GM21717 (cell line): ENCODE measurements around the gene COL6A3.
"Not testable (repeated sequence)": the region's sequence is repeated elsewhere in the genome, so short reads cannot be mapped to it uniquely, and the experiment has no call there.

ENCODE experiments used
- ATAC-seq: cut with Tn5 transposase; IDR thresholded peaks from one replicate; pipeline ENCODE4 v1.9.1; 2021; ENCODE audit warnings: mild to moderate bottlenecking, moderate library complexity; ENCODE audit not compliant: unreplicated experiment

The COL6A3 gene

DNA sequence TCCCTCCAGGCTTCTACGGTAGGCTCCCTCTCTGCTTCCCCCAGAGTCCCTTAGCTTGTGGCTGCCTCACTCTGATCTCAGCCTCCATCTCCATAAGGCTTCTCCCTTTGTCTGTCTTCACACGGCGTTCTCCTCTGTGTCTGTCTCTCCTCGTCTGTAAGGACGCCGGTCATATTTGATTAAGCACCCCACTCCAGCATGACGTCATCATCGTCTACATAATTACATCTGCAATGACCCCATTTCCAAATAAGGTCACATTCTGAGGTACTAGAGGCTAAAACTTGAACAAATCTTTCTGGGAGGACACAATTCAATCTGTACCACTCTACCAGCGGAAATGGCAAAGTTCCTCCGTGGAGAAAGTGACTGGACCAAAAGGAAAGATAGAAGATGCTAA, 8.3 kb upstream of the COL6A3 start:
- ATAC-seq = no peak

DNA sequence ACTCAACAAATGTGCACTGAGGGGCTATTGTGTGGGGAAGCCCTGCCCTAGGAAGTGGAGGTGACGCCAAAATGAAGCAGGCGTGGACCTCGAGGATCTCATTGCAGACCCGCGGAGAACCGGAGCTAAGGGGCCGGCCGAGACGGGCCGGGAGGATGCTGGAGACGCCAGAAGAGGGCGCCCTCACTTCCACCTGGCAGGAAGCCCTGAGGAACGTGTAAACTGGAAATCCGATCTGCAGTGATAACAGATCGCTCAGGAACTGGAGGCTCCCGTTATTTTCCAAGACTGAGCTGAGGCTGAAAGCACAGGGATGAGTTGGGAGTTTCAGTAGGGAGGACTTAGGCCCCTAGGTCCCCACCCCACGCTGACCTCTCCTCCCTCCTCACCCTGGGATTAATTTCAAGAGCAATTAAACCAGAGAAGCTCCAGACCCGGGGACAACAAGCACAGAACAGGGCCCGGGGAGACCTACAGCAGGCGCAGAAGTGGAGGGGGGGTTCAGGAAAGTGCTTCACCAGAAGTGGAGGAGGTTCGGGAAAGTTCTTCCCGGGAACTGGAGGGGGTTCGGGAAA, 7.7 kb upstream of the COL6A3 start:
- no peak for ATAC-seq

DNA sequence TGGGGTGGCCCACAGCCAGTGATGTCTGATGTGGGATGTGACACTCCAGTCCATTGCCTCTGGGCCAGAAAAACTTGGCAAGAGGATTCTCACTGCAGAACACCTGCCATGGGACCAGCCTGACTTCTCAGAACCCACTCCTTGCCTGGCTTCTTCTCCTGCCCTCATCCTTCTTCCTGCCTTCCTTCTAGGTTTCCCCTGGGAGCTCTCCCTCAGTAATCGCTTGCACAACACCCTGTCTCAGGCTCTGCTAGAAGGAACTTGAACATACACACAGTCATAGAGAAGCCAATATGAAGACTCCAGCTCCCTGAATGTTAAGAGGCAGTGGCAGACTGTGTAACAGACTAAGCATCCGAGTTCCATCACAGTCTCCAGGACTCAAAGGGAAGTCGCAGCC, 4.3 kb upstream of the COL6A3 start:
- ATAC-seq = no peak

DNA sequence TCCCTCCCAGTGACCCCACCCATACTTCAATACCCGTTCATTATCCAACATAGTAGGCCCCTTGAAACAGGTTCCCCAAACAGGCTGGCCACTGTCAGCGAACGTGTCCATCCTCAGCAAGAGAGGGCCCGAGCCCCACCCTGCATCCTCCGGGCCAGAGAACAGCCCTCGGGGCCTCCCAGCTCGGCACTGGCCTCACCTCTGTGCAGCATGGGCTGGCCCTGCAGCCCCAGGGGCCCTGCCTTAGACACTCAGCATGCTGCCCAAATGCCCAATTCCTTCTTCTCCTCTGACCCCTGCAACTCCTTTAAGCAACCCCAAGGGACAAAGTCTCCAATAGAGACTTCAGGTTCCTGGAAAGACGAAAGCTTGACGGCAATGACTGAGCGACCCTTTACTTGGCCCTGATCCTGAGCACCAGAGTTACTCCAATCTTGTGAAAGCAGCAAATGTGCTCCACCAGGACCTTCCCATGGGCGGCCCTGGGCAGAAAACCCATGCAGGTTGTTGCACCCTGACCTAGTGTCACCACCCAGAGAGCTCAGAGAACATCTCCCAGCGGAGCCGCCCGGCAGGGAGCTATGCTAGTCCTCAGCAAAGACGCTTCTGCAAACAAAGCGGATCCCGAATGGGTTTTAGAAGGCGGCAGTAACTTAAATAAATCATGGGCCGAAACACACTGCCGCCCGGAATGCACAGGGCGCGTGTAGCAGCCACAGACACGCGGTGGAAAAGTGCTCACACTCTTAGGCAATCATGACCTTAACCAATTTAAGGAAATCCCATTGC, 782 bp downstream of the COL6A3 start:
- ATAC-seq = no peak

- ATAC-seq = no peak
These were observed 1.3 kb downstream of the COL6A3 start for GRCh38 chr2:237412646-237412987.

GRCh38 chr2:237411683-237412423, 2.1 kb downstream of the COL6A3 start:
- no peak for ATAC-seq

DNA sequence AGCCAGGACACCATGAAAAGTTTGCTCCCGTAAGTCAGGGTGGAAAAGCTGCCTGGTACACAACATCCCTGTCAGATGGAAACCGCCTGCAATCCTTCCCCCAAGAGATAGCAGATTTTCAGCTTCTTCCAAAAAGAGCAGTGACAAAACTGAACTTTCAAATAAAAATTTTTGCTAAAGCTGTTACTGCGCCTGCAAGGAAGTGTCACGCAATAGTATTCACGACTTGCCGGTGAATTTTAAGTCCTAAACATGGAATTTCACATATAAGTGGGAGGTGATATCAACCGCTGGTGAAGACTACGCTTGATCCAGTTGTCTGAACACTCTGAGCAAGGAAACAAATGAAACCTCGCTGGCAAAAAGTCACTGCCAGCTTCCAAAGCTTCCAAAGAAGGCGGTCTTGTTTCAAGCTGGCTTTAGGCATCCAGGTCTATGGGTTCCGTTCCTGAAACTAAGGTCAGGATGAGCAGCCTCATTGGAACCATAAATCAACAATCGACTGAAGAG, 2.8 kb downstream of the COL6A3 start:
- ATAC-seq = no peak

DNA sequence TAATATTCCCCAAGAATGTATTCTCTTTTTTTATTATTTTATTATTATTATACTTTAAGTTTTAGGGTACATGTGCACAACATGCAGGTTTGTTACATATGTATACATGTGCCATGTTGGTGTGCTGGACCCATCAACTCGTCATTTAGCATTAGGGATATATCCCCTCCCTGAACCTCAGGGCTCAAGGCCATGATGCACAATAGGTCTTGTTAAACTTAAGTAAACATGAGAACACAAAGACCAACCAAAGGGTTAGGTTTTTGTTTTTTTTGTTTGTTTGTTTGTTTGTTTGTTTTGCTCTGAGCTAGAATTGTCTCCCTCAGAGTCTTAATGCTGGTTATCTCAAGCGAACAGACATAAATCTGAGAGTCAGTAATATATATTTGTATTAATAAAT, 4.7 kb downstream of the COL6A3 start:
- not testable (repeated sequence) for ATAC-seq

DNA sequence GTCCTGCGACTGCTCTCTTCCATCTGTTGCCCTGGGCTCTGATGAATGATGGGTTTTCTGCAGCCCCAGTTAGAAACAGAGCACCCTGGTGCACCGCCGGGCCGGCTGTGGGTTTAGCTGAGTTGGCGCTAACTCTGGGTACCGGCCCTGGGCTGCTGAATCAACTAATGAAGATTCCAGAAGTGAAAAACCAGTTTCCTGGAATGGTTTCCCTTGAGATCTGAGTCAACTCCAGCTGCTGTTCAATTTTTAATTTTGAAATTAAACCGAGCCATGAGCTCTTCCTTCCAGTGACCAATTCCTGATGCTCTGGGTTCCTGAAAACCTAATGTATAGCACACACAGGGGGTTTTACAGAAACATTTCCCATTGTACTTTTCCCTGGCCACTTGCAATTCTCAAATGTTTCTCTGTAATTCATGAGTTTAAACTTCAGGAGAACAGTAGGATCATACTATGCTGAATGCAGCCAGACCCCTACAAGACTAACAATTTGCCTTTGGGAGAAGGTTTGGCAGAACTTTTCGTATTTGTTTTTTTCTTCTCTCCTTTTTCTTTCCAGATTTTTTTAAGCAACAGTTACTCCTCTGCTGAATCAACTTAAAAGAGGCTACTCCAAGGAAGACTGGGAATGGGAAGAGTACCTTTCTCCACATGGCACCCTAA, 5.5 kb downstream of the COL6A3 start:
- no peak for ATAC-seq

DNA sequence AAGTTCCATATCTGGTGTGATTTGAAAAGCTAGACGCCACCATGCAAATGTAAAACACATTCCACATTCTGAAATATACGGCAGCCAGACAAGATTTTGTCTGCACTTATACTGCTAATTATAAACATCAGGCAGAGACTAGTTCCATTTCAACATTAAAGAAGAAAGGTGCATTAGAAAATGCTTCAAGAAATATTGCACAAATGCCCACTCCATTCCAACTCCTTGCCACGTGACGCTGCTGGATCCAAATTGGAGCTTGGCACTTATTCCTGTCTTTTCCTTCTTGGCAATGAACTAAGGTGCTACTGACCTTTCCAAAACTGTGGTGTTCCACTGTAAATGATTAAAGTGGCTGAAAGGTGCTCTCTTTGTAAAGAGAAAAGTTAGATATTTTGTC, 6.3 kb downstream of the COL6A3 start:
- ATAC-seq = no peak

DNA sequence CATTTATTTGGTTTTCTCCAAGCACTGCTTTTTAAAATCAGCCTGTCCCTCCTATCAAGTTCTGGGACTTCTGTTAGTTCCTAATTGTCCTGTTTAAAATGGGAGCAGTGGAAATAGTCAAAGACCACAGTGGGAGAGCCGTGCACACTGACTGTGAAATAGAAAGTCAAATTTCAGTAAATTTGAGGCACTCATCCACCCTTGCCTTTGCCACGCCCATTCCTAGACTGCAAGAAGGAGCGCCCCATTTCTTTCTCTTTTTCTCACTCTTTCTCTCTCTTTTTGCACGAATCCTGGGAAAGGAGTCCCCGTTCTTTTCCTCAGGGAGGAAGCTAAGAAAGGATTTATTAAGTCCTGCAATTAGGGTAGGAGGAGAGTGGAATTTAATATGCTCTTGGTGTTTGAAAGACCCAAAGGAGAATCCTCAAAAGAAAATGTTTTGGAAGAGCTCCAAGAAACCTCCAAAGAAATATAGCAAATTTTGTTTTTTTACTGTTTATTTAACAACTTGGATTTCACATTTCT, 7.5 kb downstream of the COL6A3 start:
- no peak for ATAC-seq

DNA sequence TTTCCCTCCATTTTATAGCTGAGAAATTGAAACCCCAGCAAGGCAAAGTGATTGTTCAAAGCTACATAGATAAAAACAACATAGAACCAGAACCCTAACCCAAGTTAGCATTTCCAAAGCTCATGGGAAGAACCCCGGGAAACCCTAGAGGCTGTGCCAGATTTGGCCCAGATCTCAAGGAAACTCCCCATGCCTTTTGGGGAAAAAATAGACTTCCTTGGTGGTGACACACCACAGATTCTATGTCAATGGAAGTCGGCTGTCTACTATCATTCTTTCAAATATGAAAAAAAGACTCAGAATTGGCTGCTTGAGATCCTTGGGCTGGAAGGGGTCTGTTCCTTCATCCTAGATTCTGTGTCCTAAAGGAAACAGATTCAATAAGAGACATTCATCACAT, 8.4 kb downstream of the COL6A3 start:
- no peak for ATAC-seq

DNA sequence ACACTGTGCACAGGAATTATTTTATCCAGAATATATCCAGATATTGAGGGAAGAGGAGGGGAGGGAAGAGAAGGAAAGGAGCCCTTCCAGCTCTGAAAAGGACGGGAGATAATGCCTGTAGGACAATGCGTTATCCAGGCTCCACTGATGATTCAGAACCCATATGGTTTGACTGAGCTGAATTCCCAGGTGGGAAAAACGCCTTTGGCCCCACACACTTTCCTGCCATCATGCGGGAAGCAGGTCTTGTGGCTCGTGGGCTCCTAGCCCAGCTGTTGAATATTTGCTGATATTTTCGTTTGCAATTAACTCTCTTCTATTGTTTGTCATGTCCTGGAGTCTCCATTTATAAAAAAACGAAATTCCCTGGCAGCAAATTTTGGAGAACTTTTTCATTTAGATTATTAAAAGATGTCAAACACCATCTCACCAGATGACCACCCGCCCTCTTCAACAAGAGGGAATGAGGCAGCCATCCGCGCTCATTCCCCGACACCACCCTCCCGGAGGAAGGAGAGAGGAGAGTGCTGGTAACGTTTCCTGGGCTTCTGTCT, 8.9 kb downstream of the COL6A3 start:
- ATAC-seq = no peak

DNA sequence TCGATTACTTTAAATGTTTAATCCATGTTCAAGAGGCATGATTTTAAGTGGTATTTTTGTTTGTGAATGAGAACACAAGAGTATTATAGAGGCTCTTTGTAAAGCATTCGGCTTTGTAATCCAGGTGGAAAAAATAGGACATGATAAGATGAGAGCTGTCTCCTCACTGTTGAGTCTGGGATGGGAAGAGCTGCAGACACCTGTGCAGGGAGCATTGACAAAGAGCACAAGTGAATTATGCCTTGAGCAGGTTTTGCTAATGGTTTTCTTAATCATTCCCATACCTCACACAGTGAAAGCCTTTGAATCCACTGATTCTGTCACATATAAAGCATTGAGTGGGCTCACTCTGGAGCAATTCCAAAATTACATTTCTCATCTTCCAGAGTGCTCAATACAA, 9.6 kb downstream of the COL6A3 start:
- no peak for ATAC-seq

DNA sequence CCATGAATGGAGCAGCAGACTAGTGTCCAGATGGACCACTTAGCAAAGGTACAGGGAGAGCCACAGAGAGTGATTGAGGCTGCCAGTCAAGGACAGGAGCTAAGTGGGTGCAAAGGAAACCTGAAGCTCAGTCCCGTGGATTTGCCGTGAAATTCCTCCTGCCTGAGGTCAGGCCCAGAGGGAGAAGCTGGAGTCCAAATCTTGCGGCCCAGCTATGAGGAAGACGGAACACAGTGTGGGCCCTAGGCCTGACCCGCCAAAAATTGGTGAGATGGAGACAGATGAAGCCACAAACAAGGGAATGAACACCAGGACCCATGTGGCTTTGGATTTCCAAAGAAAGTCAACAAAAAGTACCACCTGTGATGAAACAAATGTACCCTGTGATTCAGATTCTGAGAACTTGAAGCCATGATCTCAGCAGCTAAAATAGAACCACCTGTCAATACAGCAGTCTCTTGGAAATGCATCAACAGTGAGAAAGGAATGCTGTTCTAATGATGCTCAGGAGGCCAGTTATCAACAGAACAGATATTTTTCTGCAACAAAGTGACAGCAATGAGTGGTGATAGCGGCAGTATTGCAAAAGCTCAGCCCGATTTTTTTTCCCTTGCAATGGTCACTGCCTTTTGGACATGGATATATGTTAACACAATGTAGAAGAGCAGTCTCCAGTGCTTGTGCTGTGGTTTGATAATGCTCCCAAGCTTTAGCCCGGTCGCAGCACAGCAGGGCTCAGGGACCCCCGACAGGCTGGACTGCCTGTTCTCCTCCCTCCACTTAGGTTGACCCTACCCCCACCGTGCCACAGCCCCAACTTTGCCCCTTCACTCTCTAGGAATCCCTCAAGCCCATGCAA, 10.7 kb downstream of the COL6A3 start:
- no peak for ATAC-seq

- no peak for ATAC-seq
These were observed 13.8 kb downstream of the COL6A3 start for GRCh38 chr2:237400199-237400598.

DNA sequence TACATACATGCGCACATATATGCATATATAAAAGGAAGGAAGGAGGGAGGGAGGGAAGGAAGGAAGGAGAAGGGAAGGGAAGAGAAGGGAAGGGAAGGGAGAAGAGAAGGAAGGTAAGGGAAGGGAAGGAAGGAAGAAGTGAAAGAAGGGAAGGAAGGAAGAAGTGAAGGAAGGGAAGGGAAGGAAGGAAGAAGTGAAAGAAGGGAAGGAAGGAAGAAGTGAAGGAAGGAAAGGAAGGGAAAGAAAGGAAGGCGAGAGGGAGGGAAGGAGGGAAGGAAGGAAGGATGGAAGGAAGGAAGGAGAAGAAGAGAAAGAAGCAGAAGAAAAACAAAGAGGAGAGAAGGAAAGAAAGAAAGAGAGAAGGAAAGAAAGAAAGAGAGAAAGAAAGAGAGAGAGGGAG, 16.9 kb downstream of the COL6A3 start:
- ATAC-seq = no peak

GRCh38 chr2:237393523-237393922, 20.4 kb downstream of the COL6A3 start:
- ATAC-seq = no peak

DNA sequence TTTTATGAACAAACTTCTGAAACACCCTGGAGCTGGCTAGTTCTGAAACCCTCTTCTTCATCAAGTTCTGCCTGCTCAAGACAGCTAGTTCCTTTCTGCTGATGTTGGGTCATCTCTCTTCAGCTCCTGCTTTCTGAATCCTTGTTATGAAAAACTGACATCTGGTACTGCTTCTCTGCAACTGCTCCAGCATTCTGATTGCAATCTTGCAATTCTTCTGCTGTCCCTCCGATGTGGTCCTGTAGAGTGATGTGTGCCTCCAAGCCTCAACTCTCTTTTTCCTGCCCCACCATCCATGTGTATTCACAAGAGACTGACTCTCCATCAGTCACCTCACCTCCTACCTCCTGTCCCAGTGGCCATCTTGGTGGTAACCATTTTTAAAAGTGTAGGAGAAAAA, 21.8 kb downstream of the COL6A3 start:
- ATAC-seq = no peak

- no peak for ATAC-seq
These were observed 22.8 kb downstream of the COL6A3 start for GRCh38 chr2:237391140-237391539.
